Central memory CD8-positive, alpha-beta T cell (primary cell): ENCODE measurements around the gene DCLRE1A.
A peak's percentile ranks its signal among the peaks of the same experiment; 100 is the strongest.

ENCODE experiments used
- ATAC-seq: fragments of 150-1000 bp; cut with Tn5 transposase; replicated peaks from 2 replicates; pipeline ENCODE4 v1.10.0; 2022; ENCODE audit warnings: mild to moderate bottlenecking, moderate FRiP score, moderate number of reproducible peaks; ENCODE audit not compliant: poor library complexity, severe bottlenecking; ENCODE audit errors: extremely low read depth
- DNase-seq, 2 donors: peaks; one replicate each; pipeline ENCODE4 v3.0.0; 2021; ENCODE audit warnings: low spot score in 2 of 2
- H3K27ac Mint-ChIP-seq: one replicate; pipeline ENCODE4 v1.8.0; 2022; ENCODE audit warnings: low read depth, mild to moderate bottlenecking, moderate library complexity, mixed read lengths
- H3K27me3 Mint-ChIP-seq: one replicate; pipeline ENCODE4 v1.8.0; 2022; ENCODE audit warnings: mixed read lengths
- H3K36me3 Mint-ChIP-seq: one replicate; pipeline ENCODE4 v1.8.0; 2022; ENCODE audit warnings: mild to moderate bottlenecking, moderate library complexity, mixed read lengths; ENCODE audit not compliant: insufficient read depth
- H3K4me1 Mint-ChIP-seq: one replicate; pipeline ENCODE4 v1.8.0; 2022; ENCODE audit warnings: mixed read lengths
- H3K4me3 Mint-ChIP-seq: one replicate; pipeline ENCODE4 v1.8.0; 2022; ENCODE audit warnings: mild to moderate bottlenecking, moderate library complexity, mixed read lengths
- H3K9me3 Mint-ChIP-seq: one replicate; pipeline ENCODE4 v1.8.0; 2022; ENCODE audit warnings: mixed read lengths

DCLRE1A gene

GRCh38 chr10:113876461-113876860 is 22.6 kb upstream of the DCLRE1A start:
- H3K36me3 Mint-ChIP-seq: peaks cover 13% of the 10 kb centered on the region
- no peak for ATAC-seq
- no peak overlapping the region for H3K4me3 Mint-ChIP-seq
- H3K9me3 Mint-ChIP-seq: no peaks in the 10 kb centered on the region
- no peak overlapping the region for H3K27ac Mint-ChIP-seq
- no peaks in the 10 kb centered on the region for H3K27me3 Mint-ChIP-seq
- peaks cover 22% of the 10 kb centered on the region for H3K4me1 Mint-ChIP-seq
- DNase-seq: no peak

GRCh38 chr10:113875212-113875611 is 21.3 kb upstream of the DCLRE1A start:
- peaks cover 13% of the 10 kb centered on the region for H3K36me3 Mint-ChIP-seq
- no peak overlapping the region for H3K27ac Mint-ChIP-seq
- no peak for ATAC-seq
- no peaks in the 10 kb centered on the region for H3K27me3 Mint-ChIP-seq
- DNase-seq: no peak
- no peak overlapping the region for H3K4me3 Mint-ChIP-seq
- H3K9me3 Mint-ChIP-seq: no peaks in the 10 kb centered on the region
- peaks cover 22% of the 10 kb centered on the region for H3K4me1 Mint-ChIP-seq

GRCh38 chr10:113872139-113873030 is 18.5 kb upstream of the DCLRE1A start:
- DNase-seq: no peak
- H3K27me3 Mint-ChIP-seq: no peaks in the 10 kb centered on the region
- H3K27ac Mint-ChIP-seq: no peak overlapping the region
- H3K4me3 Mint-ChIP-seq: no peak overlapping the region
- peaks cover 41% of the 10 kb centered on the region for H3K4me1 Mint-ChIP-seq
- peaks cover 11% of the 10 kb centered on the region for H3K36me3 Mint-ChIP-seq
- no peak for ATAC-seq
- no peaks in the 10 kb centered on the region for H3K9me3 Mint-ChIP-seq

- DNase-seq (no peak), ATAC-seq (no peak)
- Mint-ChIP-seq H3K36me3 (peaks cover 6% of the 10 kb centered on the region), H3K27ac (no peak overlapping the region), H3K27me3 (no peaks in the 10 kb centered on the region), H3K9me3 (no peaks in the 10 kb centered on the region), H3K4me3 (no peak overlapping the region), H3K4me1 (peaks cover 34% of the 10 kb centered on the region)
Observed at GRCh38 chr10:113869789-113870188, 15.9 kb upstream of the DCLRE1A start.

- DNase-seq (no peak), ATAC-seq (no peak)
- no peaks in the 10 kb centered on the region for H3K9me3 Mint-ChIP-seq
- H3K36me3 Mint-ChIP-seq: peaks cover 14% of the 10 kb centered on the region
- peaks cover 33% of the 10 kb centered on the region for H3K4me1 Mint-ChIP-seq
- no peaks in the 10 kb centered on the region for H3K27me3 Mint-ChIP-seq
- peak overlapping the region; percentile 29 for H3K27ac Mint-ChIP-seq
- no peak overlapping the region for H3K4me3 Mint-ChIP-seq
Observed at GRCh38 chr10:113867904-113868303, 14.0 kb upstream of the DCLRE1A start.

- H3K27ac Mint-ChIP-seq: no peak overlapping the region
- DNase-seq: no peak
- no peaks in the 10 kb centered on the region for H3K27me3 Mint-ChIP-seq
Observed at GRCh38 chr10:113866551-113867394, 12.9 kb upstream of the DCLRE1A start.

GRCh38 chr10:113865901-113866300 is 12.0 kb upstream of the DCLRE1A start:
- Mint-ChIP-seq H3K27ac (no peak overlapping the region), H3K4me1 (peaks cover 33% of the 10 kb centered on the region), H3K9me3 (peaks cover 3% of the 10 kb centered on the region), H3K4me3 (no peak overlapping the region), H3K36me3 (peaks cover 20% of the 10 kb centered on the region), H3K27me3 (no peaks in the 10 kb centered on the region)
- no peak for DNase-seq
- no peak for ATAC-seq

More at GRCh38 chr10:113866551-113867394, 12.9 kb upstream of the DCLRE1A start:
- no peak overlapping the region for H3K4me3 Mint-ChIP-seq
- H3K4me1 Mint-ChIP-seq: peaks cover 33% of the 10 kb centered on the region
- no peak for ATAC-seq
- H3K36me3 Mint-ChIP-seq: peaks cover 16% of the 10 kb centered on the region
- H3K9me3 Mint-ChIP-seq: no peaks in the 10 kb centered on the region

GRCh38 chr10:113859261-113859660 is 5.4 kb upstream of the DCLRE1A start:
- peaks cover 38% of the 10 kb centered on the region for H3K4me1 Mint-ChIP-seq
- H3K27me3 Mint-ChIP-seq: no peaks in the 10 kb centered on the region
- H3K9me3 Mint-ChIP-seq: peaks cover 6% of the 10 kb centered on the region
- H3K4me3 Mint-ChIP-seq: no peak overlapping the region
- DNase-seq (no peak), ATAC-seq (no peak)
- H3K36me3 Mint-ChIP-seq: peaks cover 46% of the 10 kb centered on the region
- H3K27ac Mint-ChIP-seq: no peak overlapping the region

- no peak for ATAC-seq
- Mint-ChIP-seq H3K4me1 (peaks cover 39% of the 10 kb centered on the region), H3K27ac (peak overlapping the region; percentile 58), H3K4me3 (no peak overlapping the region), H3K36me3 (peaks cover 44% of the 10 kb centered on the region), H3K9me3 (peaks cover 6% of the 10 kb centered on the region), H3K27me3 (no peaks in the 10 kb centered on the region)
- no peak for DNase-seq
Observed at GRCh38 chr10:113858541-113858940, 4.7 kb upstream of the DCLRE1A start.

- peaks cover 36% of the 10 kb centered on the region for H3K36me3 Mint-ChIP-seq
- ATAC-seq (no peak), DNase-seq (no peak)
- no peak overlapping the region for H3K4me3 Mint-ChIP-seq
- no peaks in the 10 kb centered on the region for H3K27me3 Mint-ChIP-seq
- no peak overlapping the region for H3K27ac Mint-ChIP-seq
- peaks cover 6% of the 10 kb centered on the region for H3K9me3 Mint-ChIP-seq
- peaks cover 37% of the 10 kb centered on the region for H3K4me1 Mint-ChIP-seq
Observed at GRCh38 chr10:113857210-113857609, 3.3 kb upstream of the DCLRE1A start.

GRCh38 chr10:113856563-113856962 is 2.7 kb upstream of the DCLRE1A start:
- Mint-ChIP-seq H3K27ac (no peak overlapping the region), H3K36me3 (peaks cover 36% of the 10 kb centered on the region), H3K9me3 (peaks cover 6% of the 10 kb centered on the region), H3K4me3 (no peak overlapping the region), H3K27me3 (no peaks in the 10 kb centered on the region), H3K4me1 (peaks cover 37% of the 10 kb centered on the region)
- ATAC-seq (no peak), DNase-seq (no peak)

GRCh38 chr10:113854761-113855588 is 1.1 kb upstream of the DCLRE1A start:
- no peaks in the 10 kb centered on the region for H3K27me3 Mint-ChIP-seq
- DNase-seq: peak; percentile 26
- H3K36me3 Mint-ChIP-seq: peaks cover 24% of the 10 kb centered on the region
- peak overlapping the region; percentile 97 for H3K27ac Mint-ChIP-seq
- peaks cover 37% of the 10 kb centered on the region for H3K4me1 Mint-ChIP-seq
- no peaks in the 10 kb centered on the region for H3K9me3 Mint-ChIP-seq
- peak overlapping the region; percentile 97 for H3K4me3 Mint-ChIP-seq
- ATAC-seq: peak; percentile 37
